AG04450 (cell line): Measurements from ENCODE around the gene HSD17B8. TPM values are rescaled to one million over a fixed set of nuclear protein-coding genes. Genes with fewer than 3 reads are reported as not detected.

ENCODE experiments used
- CTCF ChIA-PET: fragments of 300-600, 350-600 bp; formaldehyde crosslinking; extraction: SDS; loops from one replicate; lab custom pipeline; 2022; ENCODE audit warnings: antibody characterized with exemption, inconsistent platforms; lab: Charles Lee
- POLR2A ChIA-PET: fragments of 350-600 bp; formaldehyde crosslinking; extraction: SDS; loops from one replicate; lab custom pipeline; 2021; ENCODE audit warnings: antibody characterized with exemption, inconsistent platforms; lab: Yijun Ruan, JAX
- DNase-seq: peaks from one replicate; pipeline ENCODE4 v3.0.0-alpha.2; 2011; ENCODE audit warnings: low read depth, low spot score
- H3K27ac ChIP-seq: one replicate; pipeline ENCODE4 v1.5.1; 2012; ENCODE audit warnings: low read depth, low read length, control low read depth
- H3K27me3 ChIP-seq: one replicate; pipeline ENCODE4 v1.6.0; 2012; ENCODE audit warnings: low read length; ENCODE audit not compliant: control insufficient read depth, insufficient read depth
- H3K4me3 ChIP-seq: 2 replicates; pipeline ENCODE4 v1.5.1; 2011; ENCODE audit warnings: mild to moderate bottlenecking, low read depth, low read length, control low read depth
- H3K9me3 ChIP-seq: 2 replicates; pipeline ENCODE4 v1.5.1; 2012; ENCODE audit warnings: low read length; ENCODE audit not compliant: control insufficient read depth, insufficient read depth
- polyA plus RNA-seq: library from polyadenylated mRNA; depleted of rRNA; stranded (reverse); fragments of >200 nt; gene quantifications from 2 replicates; pipeline ENCODE4 v1.2.3, GENCODE V29; 2011
- TF ChIP-seq, protein P1 (sequence below): IDR thresholded peaks from 2 replicates; pipeline ENCODE4 v1.5.1; 2011; ENCODE audit warnings: low read depth, low read length, control low read depth, inconsistent platforms

Gene HSD17B8
- polyA plus RNA-seq, 1 experiment, result 4.9 TPM

- no peaks in the 10 kb centered on the region for H3K27me3 ChIP-seq
- TF ChIP-seq, protein P1, sequence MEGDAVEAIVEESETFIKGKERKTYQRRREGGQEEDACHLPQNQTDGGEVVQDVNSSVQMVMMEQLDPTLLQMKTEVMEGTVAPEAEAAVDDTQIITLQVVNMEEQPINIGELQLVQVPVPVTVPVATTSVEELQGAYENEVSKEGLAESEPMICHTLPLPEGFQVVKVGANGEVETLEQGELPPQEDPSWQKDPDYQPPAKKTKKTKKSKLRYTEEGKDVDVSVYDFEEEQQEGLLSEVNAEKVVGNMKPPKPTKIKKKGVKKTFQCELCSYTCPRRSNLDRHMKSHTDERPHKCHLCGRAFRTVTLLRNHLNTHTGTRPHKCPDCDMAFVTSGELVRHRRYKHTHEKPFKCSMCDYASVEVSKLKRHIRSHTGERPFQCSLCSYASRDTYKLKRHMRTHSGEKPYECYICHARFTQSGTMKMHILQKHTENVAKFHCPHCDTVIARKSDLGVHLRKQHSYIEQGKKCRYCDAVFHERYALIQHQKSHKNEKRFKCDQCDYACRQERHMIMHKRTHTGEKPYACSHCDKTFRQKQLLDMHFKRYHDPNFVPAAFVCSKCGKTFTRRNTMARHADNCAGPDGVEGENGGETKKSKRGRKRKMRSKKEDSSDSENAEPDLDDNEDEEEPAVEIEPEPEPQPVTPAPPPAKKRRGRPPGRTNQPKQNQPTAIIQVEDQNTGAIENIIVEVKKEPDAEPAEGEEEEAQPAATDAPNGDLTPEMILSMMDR, result no peak
- H3K9me3 ChIP-seq, result no peaks in the 10 kb centered on the region; the same call in 1 of the 2 replicates
- H3K4me3 ChIP-seq, result peak within 1 kb of the TSS; percentile 78
- POLR2A ChIA-PET, result interaction anchor here (0.5 to 2.3 kb wide), 10 partner anchors 9 to 265 kb away, joined by 3 to 13 read pairs (median 4); partner anchors contain the start of genes RPS18 and VPS52
- peak within 1 kb of the TSS; percentile 91 for H3K27ac ChIP-seq
- DNase-seq, result no peak
- CTCF ChIA-PET, result interaction anchor here (0.8 to 2.8 kb wide), 4 partner anchors 11 to 224 kb away, joined by 3 to 22 read pairs (median 10); no protein-coding TSS in a partner anchor
Measured at GRCh38 chr6:33208091-33208967, 3.9 kb downstream of the HSD17B8 start, which contains the start of gene RING1. RING1 (plus strand) TSS chr6:33208500; CDS start chr6:33208823, 323 bp downstream.

DNA sequence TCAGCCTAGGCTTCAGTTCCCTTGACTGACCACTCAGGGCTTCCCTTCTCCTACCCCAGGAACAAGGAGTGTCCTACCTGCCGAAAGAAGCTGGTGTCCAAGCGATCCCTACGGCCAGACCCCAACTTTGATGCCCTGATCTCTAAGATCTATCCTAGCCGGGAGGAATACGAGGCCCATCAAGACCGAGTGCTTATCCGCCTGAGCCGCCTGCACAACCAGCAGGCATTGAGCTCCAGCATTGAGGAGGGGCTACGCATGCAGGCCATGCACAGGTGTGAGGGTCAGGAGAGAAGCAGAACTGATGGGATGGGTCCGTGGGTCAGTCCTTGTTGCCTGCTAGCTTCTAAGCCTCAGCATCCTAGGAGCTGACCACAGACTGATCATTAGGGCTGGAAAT lies 5.4 kb downstream of the HSD17B8 start:
- no peak overlapping the region for H3K27ac ChIP-seq
- POLR2A ChIA-PET, result no interaction called here
- CTCF ChIA-PET, result interaction anchor here (2.6 to 2.8 kb wide), 2 partner anchors 12 to 38 kb away, joined by 17 to 22 read pairs; no protein-coding TSS in a partner anchor

GRCh38 chr6:33211136-33211535 lies 6.7 kb downstream of the HSD17B8 start:
- H3K27ac ChIP-seq, result no peak overlapping the region
- H3K4me3 ChIP-seq, result no peak overlapping the region
- TF ChIP-seq, protein P1, result no peak
- ChIA-PET CTCF (no interaction called here), POLR2A (no interaction called here)
- no peaks in the 10 kb centered on the region; the same call in 1 of the 2 replicates for H3K9me3 ChIP-seq
- H3K27me3 ChIP-seq, result peaks cover 5% of the 10 kb centered on the region
- DNase-seq, result no peak

More for the DNA sequence above, 5.4 kb downstream of the HSD17B8 start:
- Histone ChIP-seq H3K4me3 (no peak overlapping the region), H3K27me3 (peaks cover 3% of the 10 kb centered on the region), H3K9me3 (no peaks in the 10 kb centered on the region; the same call in 1 of the 2 replicates)
- TF ChIP-seq, protein P1, result no peak
- no peak for DNase-seq

DNA sequence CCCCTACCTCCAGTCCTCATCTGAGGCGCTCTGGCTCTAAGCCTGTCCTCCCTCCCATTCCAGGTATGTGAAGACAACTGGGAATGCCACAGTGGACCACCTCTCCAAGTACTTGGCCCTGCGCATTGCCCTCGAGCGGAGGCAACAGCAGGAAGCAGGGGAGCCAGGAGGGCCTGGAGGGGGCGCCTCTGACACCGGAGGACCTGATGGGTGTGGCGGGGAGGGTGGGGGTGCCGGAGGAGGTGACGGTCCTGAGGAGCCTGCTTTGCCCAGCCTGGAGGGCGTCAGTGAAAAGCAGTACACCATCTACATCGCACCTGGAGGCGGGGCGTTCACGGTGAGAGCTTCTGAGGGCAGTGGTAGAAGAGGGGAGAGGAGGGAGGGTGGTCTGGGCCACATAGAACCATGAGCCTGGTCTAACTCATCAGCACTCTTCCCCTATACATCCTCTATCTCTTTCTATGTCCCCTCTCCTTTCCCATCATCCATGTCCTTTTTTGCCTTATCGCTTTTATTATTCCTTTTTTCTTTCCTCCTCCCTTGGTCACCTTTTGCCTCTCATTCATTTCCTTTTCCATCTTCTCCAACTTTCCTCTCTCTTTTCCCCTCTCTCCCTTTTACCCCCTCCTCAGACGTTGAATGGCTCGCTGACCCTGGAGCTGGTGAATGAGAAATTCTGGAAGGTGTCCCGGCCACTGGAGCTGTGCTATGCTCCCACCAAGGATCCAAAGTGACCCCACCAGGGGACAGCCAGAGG lies 7.4 kb downstream of the HSD17B8 start:
- no peaks in the 10 kb centered on the region; the same call in 1 of the 2 replicates for H3K9me3 ChIP-seq
- POLR2A ChIA-PET, result no interaction called here
- CTCF ChIA-PET, result no interaction called here
- H3K27me3 ChIP-seq, result peaks cover 6% of the 10 kb centered on the region
- H3K27ac ChIP-seq, result no peak overlapping the region
- H3K4me3 ChIP-seq, result no peak overlapping the region
- DNase-seq, result no peak
- TF ChIP-seq, protein P1, result no peak
